HUES6 (cell line): ENCODE measurements around the gene RPS14.
A peak's percentile ranks its signal among the peaks of the same experiment; 100 is the strongest.

Experiments used
- H3K27ac ChIP-seq: 2 replicates; pipeline ENCODE4 v1.7.0; 2013; ENCODE audit warnings: low read depth, mild to moderate bottlenecking, low read length, inconsistent platforms
- H3K27me3 ChIP-seq: 2 replicates; pipeline ENCODE4 v1.6.1; 2013; ENCODE audit warnings: low read length; ENCODE audit not compliant: control insufficient read depth, insufficient read depth
- H3K36me3 ChIP-seq: 2 replicates; pipeline ENCODE4 v1.6.1; 2013; ENCODE audit warnings: low read length; ENCODE audit not compliant: control insufficient read depth, insufficient read depth
- H3K4me1 ChIP-seq: 2 replicates; pipeline ENCODE4 v1.6.1; 2013; ENCODE audit warnings: low read length; ENCODE audit not compliant: control insufficient read depth, insufficient read depth
- H3K4me3 ChIP-seq: 2 replicates; pipeline ENCODE4 v1.5.1; 2013; ENCODE audit warnings: low read depth, low read length
- H3K9ac ChIP-seq: one replicate; pipeline ENCODE4 v1.6.1; 2013; ENCODE audit warnings: mild to moderate bottlenecking, low read length
- H3K9me3 ChIP-seq: 2 replicates; pipeline ENCODE4 v1.6.1; 2013; ENCODE audit warnings: low read depth, low read length; ENCODE audit not compliant: control insufficient read depth, insufficient read depth

The RPS14 gene

GRCh38 chr5:150489360-150490295 is 40.1 kb upstream of the RPS14 start:
- Histone ChIP-seq H3K27me3 (no peaks in the 10 kb centered on the region), H3K4me1 (peaks cover 67% of the 10 kb centered on the region), H3K4me3 (no peak overlapping the region), H3K9me3 (no peaks in the 10 kb centered on the region), H3K9ac (no peak overlapping the region), H3K27ac (no peak overlapping the region), H3K36me3 (peaks cover 14% of the 10 kb centered on the region; the same call in 1 of the 2 replicates)

- peaks cover 14% of the 10 kb centered on the region; the same call in 1 of the 2 replicates for H3K36me3 ChIP-seq
- no peaks in the 10 kb centered on the region for H3K27me3 ChIP-seq
- H3K4me1 ChIP-seq: peaks cover 67% of the 10 kb centered on the region
- H3K27ac ChIP-seq: no peak overlapping the region
- no peak overlapping the region for H3K9ac ChIP-seq
- H3K4me3 ChIP-seq: no peak overlapping the region
- no peaks in the 10 kb centered on the region for H3K9me3 ChIP-seq
These were observed 39.2 kb upstream of the RPS14 start for GRCh38 chr5:150488519-150489359.

GRCh38 chr5:150487199-150488061 is 37.9 kb upstream of the RPS14 start:
- Histone ChIP-seq H3K9me3 (no peaks in the 10 kb centered on the region), H3K36me3 (peaks cover 7% of the 10 kb centered on the region; the same call in 1 of the 2 replicates), H3K27me3 (no peaks in the 10 kb centered on the region), H3K4me1 (peaks cover 70% of the 10 kb centered on the region), H3K4me3 (peak overlapping the region; percentile 87), H3K9ac (peak overlapping the region; percentile 88), H3K27ac (peak overlapping the region; percentile 88; the same call in 1 of the 2 replicates)

GRCh38 chr5:150486402-150487198 is 37.1 kb upstream of the RPS14 start:
- no peaks in the 10 kb centered on the region for H3K9me3 ChIP-seq
- peaks cover 68% of the 10 kb centered on the region for H3K4me1 ChIP-seq
- H3K4me3 ChIP-seq: peak overlapping the region; percentile 87
- 0 out of 2 replicates have a peak, but pooled peaks cover 1% of the 10 kb centered on the region for H3K36me3 ChIP-seq
- H3K9ac ChIP-seq: peak overlapping the region; percentile 88
- peak overlapping the region; percentile 99; the same call in 1 of the 2 replicates for H3K27ac ChIP-seq
- no peaks in the 10 kb centered on the region for H3K27me3 ChIP-seq

- H3K27ac ChIP-seq: peak overlapping the region; percentile 99
- H3K27me3 ChIP-seq: no peaks in the 10 kb centered on the region
- H3K36me3 ChIP-seq: no peaks in the 10 kb centered on the region
- no peaks in the 10 kb centered on the region for H3K9me3 ChIP-seq
- peak overlapping the region; percentile 87 for H3K4me3 ChIP-seq
- H3K9ac ChIP-seq: peak overlapping the region; percentile 98
- peaks cover 63% of the 10 kb centered on the region for H3K4me1 ChIP-seq
These were observed 36.3 kb upstream of the RPS14 start for GRCh38 chr5:150485693-150486401.

- Histone ChIP-seq H3K36me3 (no peaks in the 10 kb centered on the region), H3K4me3 (peak overlapping the region; percentile 87), H3K4me1 (peaks cover 56% of the 10 kb centered on the region), H3K27ac (peak overlapping the region; percentile 99), H3K27me3 (no peaks in the 10 kb centered on the region), H3K9ac (peak overlapping the region; percentile 98), H3K9me3 (no peaks in the 10 kb centered on the region)
These were observed 35.6 kb upstream of the RPS14 start for GRCh38 chr5:150484964-150485692.

GRCh38 chr5:150481972-150482406 is 32.5 kb upstream of the RPS14 start:
- Histone ChIP-seq H3K4me1 (peaks cover 25% of the 10 kb centered on the region), H3K9me3 (no peaks in the 10 kb centered on the region), H3K36me3 (no peaks in the 10 kb centered on the region), H3K27ac (no peak overlapping the region), H3K4me3 (no peak overlapping the region), H3K27me3 (no peaks in the 10 kb centered on the region), H3K9ac (no peak overlapping the region)

- Histone ChIP-seq H3K9ac (no peak overlapping the region), H3K4me3 (no peak overlapping the region), H3K4me1 (peaks cover 24% of the 10 kb centered on the region), H3K9me3 (no peaks in the 10 kb centered on the region), H3K27me3 (no peaks in the 10 kb centered on the region), H3K36me3 (no peaks in the 10 kb centered on the region), H3K27ac (no peak overlapping the region)
These were observed 32.1 kb upstream of the RPS14 start for GRCh38 chr5:150481708-150481965.

- Histone ChIP-seq H3K27ac (no peak overlapping the region), H3K27me3 (no peaks in the 10 kb centered on the region), H3K4me1 (peaks cover 22% of the 10 kb centered on the region; the same call in 1 of the 2 replicates), H3K9ac (no peak overlapping the region), H3K9me3 (no peaks in the 10 kb centered on the region), H3K36me3 (no peaks in the 10 kb centered on the region), H3K4me3 (no peak overlapping the region)
These were observed 29.9 kb upstream of the RPS14 start for GRCh38 chr5:150479416-150479815.
